Fibroblast of pulmonary artery (primary cell): ENCODE measurements around the gene HACD2.

Source experiments
- DNase-seq: peaks from one replicate; pipeline ENCODE4 v3.0.0-alpha.2; 2010; ENCODE audit warnings: low read depth
- H3K4me3 ChIP-seq: replicated peaks from 2 replicates; pipeline ENCODE4 v1.5.1; 2011; ENCODE audit warnings: low read depth, mild to moderate bottlenecking, control low read depth, low read length, moderate library complexity
- CTCF ChIP-seq: IDR thresholded peaks from 2 replicates; pipeline ENCODE4 v1.5.1; 2011; ENCODE audit warnings: mild to moderate bottlenecking, control low read depth, low read length, inconsistent platforms; ENCODE audit errors: missing control alignments

The HACD2 gene

GRCh38 chr3:123521179-123521969 is 63.5 kb downstream of the HACD2 start:
- peak; percentile 21 for DNase-seq
- no peak for TF ChIP-seq CTCF
- no peak overlapping the region for H3K4me3 ChIP-seq

GRCh38 chr3:123520656-123521055 is 64.2 kb downstream of the HACD2 start:
- DNase-seq = no peak
- no peak for TF ChIP-seq CTCF
- H3K4me3 ChIP-seq = no peak overlapping the region

GRCh38 chr3:123518892-123519485 is 65.9 kb downstream of the HACD2 start:
- H3K4me3 ChIP-seq = no peak overlapping the region
- no peak for DNase-seq
- no peak for TF ChIP-seq CTCF

DNA sequence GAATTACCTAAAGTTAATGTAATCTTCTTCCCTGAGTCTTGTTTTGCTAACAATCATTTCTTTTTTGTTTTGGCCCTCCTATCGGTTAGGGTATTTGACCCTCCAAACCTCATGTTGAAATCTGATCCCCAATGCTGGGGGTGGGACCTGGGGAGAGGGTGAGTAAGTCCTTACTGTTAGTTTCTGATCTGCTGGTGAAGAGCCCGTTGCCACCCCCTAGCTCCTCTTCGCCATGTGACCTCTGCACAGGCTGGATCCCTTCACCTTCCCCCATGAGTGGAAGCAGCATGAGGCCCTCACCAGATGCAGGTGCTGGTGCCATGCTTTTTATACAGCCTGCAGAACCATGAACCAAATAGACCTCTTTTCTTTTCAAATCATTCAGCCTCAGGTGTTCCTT is 73.1 kb downstream of the HACD2 start:
- TF ChIP-seq CTCF = no peak
- no peak overlapping the region for H3K4me3 ChIP-seq
- no peak for DNase-seq

- no peak for TF ChIP-seq CTCF
- no peak overlapping the region for H3K4me3 ChIP-seq
- no peak for DNase-seq
Measured at GRCh38 chr3:123511084-123511483, 73.8 kb downstream of the HACD2 start.

- DNase-seq = no peak
- TF ChIP-seq CTCF = no peak
- H3K4me3 ChIP-seq = no peak overlapping the region
Measured at GRCh38 chr3:123508178-123508577, 76.7 kb downstream of the HACD2 start.
